Mucosa of descending colon (tissue), 3 donors: ENCODE data around the gene ZNF549. TPM values are rescaled to one million over a fixed set of nuclear protein-coding genes. Genes with fewer than 3 reads are reported as not detected.
"Not testable (repeated sequence)": the region's sequence is repeated elsewhere in the genome, so short reads cannot be mapped to it uniquely, and the experiment has no call there.

Experiments
- ATAC-seq: fragments of 200-7000 bp; cut with Tn5 transposase; one replicate; pipeline ENCODE4 v1.9.1; 2020; ENCODE audit warnings: mild to moderate bottlenecking, moderate library complexity
- DNase-seq, 3 donors: peaks; one replicate each; pipeline ENCODE4 v3.0.0-alpha.2; 2020
- H3K36me3 ChIP-seq: fragments of 200-600 bp; one replicate; pipeline ENCODE4 v1.8.0; 2021; ENCODE audit warnings: low read depth, mild to moderate bottlenecking
- H3K4me1 ChIP-seq: fragments of 200-600 bp; one replicate; pipeline ENCODE4 v1.8.0; 2021; ENCODE audit warnings: low read depth, mild to moderate bottlenecking
- H3K4me3 ChIP-seq: fragments of 200-600 bp; one replicate; pipeline ENCODE4 v1.8.0; 2021; ENCODE audit warnings: mild to moderate bottlenecking
- H3K9me3 ChIP-seq: fragments of 200-600 bp; one replicate; pipeline ENCODE4 v1.8.0; 2021; ENCODE audit warnings: mild to moderate bottlenecking
- intact Hi-C, 2 donors: fragments of 100-400 bp; cut with DNase I in 1 of 2; cut with micrococcal nuclease in 1 of 2; formaldehyde crosslinking; loops; one replicate each; pipeline versions ENCODE4 v1.11.0 to v1.11.1; 2022; cut with DNase I, micrococcal nuclease
- long read RNA-seq, 2 donors: library from polyadenylated mRNA; unstranded; transcript quantifications; one replicate each; pipeline ENCODE4 v2.0.0, GENCODE V29; 2019 to 2021
- total RNA-seq, 3 donors: library from RNA; stranded (reverse); fragmentation: NEBNext Ultra II Directional in 2 of 3; extraction: Animal tissue kit (Norgen Biotek cat#: 25700) in 2 of 3; gene quantifications; one replicate each; pipeline versions ENCODE4 v1.2.1 to v1.2.4, GENCODE V29; 2021 to 2023
- TF ChIP-seq, protein P1 (sequence below): fragments of 200-600 bp; IDR thresholded peaks from one replicate; pipeline ENCODE4 v1.8.0; 2022; ENCODE audit warnings: antibody characterized with exemption, mild to moderate bottlenecking
- donor health status: DM: no; HTN: no; CAD: no; lungs with moderate emphysema.
- donor health status: DM: no; HTN: no; CAD: no.
- donor health status: DM: no; HTN: yes; CAD: no.

Gene ZNF549
- 1 to 10 TPM; 2.3 to 6.3 (median 3.7) TPM for total RNA-seq
- long read RNA-seq, donor 1, full-length matches to known transcripts, result 8 of 10 reads
- long read RNA-seq, donor 1, partial matches to known transcripts, result 0 of 10 reads
- long read RNA-seq, donor 1, other reads (novel, unspliced or antisense), result 2 of 10 reads
- long read RNA-seq, donor 2, full-length matches to known transcripts, result 2 of 2 reads
- long read RNA-seq, donor 2, partial matches to known transcripts, result 0 of 2 reads
- long read RNA-seq, donor 2, other reads (novel, unspliced or antisense), result 0 of 2 reads

DNA sequence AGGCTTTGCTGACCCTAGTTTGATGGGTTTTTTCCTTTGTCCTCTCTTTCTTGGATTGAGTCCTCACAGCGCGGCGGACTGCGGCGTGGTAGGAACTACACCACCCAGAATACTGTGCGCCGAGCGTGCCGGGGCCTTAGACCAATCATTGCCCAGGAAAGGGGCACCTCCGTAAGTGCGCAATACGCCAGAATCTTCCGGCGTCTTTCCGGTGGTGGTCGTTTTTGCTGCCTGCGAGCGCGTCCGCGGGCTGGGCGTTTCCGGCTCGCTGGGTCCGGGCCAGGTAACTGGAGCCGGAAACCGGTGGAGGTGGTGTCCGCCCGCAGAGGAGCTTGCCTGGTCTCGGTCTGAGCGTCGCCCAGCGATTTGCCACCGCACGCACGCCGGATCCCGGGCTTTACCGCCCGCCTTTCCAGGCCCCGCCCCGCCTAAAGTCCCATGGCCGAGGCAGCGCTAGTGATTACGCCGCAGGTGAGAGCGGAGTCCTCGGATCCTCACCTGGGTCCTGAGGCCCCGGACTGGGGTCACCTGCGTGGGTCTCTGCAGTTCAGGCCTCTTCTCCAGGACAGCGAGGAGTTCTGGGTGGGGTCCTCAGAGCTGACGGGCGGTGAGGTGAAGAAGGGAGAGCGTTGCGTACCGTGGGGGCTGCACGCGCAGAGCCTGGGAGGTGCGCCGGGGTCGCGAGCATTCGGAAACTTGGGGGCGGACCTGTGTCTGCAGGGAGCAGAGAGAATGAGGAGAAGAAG, at the start of gene ZNF549:
TSS of gene ZNF549 (plus strand) at position 221 of the 746 bp plus-strand sequence. CDS start at position 439, 218 bp downstream.
- Histone ChIP-seq H3K4me1 (peaks cover 5% of the 10 kb centered on the region), H3K4me3 (peak within 1 kb of the TSS; percentile 68), H3K36me3 (no peaks in the 10 kb centered on the region), H3K9me3 (peaks cover 43% of the 10 kb centered on the region)
- intact Hi-C loops, result no loop called here
- ATAC-seq (peak; percentile 100), DNase-seq (peak; percentile 89 to 91 (median 90))
- TF ChIP-seq, protein P1, sequence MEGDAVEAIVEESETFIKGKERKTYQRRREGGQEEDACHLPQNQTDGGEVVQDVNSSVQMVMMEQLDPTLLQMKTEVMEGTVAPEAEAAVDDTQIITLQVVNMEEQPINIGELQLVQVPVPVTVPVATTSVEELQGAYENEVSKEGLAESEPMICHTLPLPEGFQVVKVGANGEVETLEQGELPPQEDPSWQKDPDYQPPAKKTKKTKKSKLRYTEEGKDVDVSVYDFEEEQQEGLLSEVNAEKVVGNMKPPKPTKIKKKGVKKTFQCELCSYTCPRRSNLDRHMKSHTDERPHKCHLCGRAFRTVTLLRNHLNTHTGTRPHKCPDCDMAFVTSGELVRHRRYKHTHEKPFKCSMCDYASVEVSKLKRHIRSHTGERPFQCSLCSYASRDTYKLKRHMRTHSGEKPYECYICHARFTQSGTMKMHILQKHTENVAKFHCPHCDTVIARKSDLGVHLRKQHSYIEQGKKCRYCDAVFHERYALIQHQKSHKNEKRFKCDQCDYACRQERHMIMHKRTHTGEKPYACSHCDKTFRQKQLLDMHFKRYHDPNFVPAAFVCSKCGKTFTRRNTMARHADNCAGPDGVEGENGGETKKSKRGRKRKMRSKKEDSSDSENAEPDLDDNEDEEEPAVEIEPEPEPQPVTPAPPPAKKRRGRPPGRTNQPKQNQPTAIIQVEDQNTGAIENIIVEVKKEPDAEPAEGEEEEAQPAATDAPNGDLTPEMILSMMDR, result no peak

DNA sequence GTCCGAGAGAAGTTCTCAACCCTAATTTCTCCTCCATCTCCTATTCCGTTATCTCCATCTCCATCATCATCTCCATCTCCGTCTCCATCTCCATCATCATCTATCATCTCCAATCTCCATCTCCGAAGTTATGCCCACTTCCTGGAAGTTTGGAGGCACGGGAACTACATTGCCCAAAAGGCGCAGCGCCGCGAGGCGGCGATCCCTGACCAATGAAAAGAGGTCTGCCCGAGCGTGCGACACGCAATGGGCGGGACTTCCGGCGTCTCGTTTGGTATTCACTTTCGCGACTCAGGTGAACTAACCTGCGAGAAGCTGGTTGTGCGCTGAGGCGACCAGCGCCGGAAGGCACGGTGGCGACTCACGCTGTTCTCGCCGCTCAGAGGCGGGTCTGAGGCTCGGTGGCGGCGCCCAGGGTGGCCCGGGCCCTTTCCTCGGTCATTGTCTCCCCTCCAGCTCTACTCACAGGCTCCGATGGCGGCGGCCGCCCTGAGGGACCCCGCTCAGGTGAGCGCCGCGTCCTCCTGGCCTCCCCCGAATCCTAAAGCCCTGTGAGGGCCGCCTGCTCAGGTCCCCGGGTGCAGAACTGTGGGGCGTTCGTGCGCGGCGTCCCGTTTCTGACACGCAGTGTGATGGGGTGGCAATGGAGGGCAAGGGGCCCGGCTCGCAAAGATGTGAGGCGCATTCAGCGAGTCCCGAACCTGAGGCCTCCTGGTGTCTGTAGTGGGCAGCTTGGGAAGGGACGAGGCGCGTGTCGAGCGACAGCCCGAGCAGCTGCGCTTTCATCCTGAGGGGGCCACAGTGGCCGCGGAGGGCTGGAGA, 39.5 kb upstream of the ZNF549 start, which contains the start of gene ZNF419:
TSS of gene ZNF419 (plus strand) at position 274 of the 822 bp plus-strand sequence. CDS start at position 475, 201 bp downstream.
- ATAC-seq, result peak; percentile 100
- DNase-seq, result peak; percentile 95 to 97 (median 96)
- H3K4me1 ChIP-seq, intact Hi-C loops, H3K36me3 ChIP-seq: not testable (repeated sequence)
- Histone ChIP-seq H3K4me3 (peak within 1 kb of the TSS; percentile 87), H3K9me3 (peaks cover 22% of the 10 kb centered on the region)

DNA sequence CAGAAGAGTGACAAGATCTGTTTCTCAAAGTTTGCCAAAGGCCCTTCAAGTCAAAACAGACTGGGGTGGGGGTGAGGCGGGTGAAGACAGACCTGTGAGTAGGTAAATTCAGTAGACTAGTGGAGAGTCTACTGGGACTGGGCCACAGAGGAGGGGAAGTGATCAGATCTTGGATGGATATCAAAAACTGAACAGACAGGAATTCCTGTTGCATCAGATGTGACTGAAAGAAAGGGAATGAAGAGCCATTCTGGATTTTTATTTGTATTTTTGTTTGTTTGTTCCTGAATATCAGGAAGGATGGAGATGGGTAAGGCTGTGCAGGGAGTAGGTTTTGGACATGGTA, 38.9 kb upstream of the ZNF549 start:
- H3K36me3 ChIP-seq, ATAC-seq, DNase-seq, H3K4me1 ChIP-seq, H3K4me3 ChIP-seq, intact Hi-C loops: not testable (repeated sequence)
- H3K9me3 ChIP-seq, result peaks cover 28% of the 10 kb centered on the region

DNA sequence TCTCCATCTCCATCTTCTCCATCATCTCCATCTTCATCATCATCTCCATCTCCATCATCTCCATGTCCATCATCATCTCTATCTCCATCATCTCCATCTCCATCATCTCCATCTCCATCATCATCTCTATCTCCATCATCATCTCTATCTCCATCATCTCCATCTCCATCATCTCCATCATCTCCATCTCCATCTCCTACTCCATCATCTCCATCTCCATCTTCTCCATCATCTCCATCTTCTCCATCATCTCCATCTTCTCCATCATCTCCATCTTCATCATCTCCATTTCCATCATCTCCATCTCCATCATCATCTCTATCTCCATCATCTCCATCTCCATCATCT, 27.9 kb upstream of the ZNF549 start:
- H3K4me1 ChIP-seq, intact Hi-C loops, H3K4me3 ChIP-seq, H3K36me3 ChIP-seq, DNase-seq, ATAC-seq: not testable (repeated sequence)
- peaks cover 56% of the 10 kb centered on the region for H3K9me3 ChIP-seq

DNA sequence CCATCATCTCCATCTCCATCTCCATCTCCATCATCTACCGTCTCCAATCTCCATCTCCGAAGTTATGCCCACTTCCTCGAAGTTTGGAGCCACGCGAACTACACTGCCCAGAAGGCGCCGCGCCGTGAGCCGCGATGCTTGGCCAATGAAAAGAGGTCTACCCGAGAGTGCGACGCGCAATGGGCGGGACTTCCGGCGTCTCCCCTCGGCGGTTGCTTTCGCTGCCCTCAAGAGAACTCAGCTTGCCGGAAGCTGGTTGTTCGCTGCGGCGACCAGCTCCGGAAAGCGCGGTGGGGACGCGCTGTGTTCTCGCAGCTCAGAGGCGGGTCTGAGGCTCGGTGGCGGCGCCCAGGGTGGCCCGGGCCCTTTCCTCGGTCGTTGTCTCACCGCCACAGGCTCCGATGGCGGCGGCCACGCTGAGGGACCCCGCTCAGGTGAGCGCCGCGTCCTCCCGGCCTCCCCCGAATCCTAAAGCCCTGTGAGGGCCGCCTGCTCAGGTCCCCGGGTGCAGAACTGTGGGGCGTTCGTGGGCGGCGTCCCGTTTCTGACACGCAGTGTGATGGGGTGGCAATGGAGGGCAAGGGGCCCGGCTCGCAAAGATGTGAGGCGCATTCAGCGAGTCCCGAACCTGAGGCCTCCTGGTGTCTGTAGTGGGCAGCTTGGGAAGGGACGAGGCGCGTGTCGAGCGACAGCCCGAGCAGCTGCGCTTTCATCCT, 27.3 kb upstream of the ZNF549 start, which contains the start of gene ZNF773:
TSS of gene ZNF773 (plus strand) at position 259 of the 716 bp plus-strand sequence. CDS start at position 402, 143 bp downstream.
- DNase-seq, result peak; percentile 96 to 97 (median 97)
- peak; percentile 100 for ATAC-seq
- Histone ChIP-seq H3K4me3 (peak within 1 kb of the TSS; percentile 68), H3K9me3 (peaks cover 55% of the 10 kb centered on the region)
- intact Hi-C loops, H3K36me3 ChIP-seq, H3K4me1 ChIP-seq: not testable (repeated sequence)

DNA sequence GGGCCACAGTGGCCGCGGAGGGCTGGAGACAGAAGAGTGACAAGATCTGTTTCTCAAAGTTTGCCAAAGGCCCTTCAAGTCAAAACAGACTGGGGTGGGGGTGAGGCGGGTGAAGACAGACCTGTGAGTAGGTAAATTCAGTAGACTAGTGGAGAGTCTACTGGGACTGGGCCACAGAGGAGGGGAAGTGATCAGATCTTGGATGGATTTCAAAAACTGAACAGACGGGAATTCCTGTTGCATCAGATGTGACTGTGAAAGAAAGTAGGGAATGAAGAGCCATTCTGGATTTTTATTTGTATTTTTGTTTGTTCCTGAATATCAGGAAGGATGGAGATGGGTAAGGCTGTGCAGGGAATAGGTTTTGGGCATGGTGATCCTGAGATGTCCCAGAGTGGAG, 26.8 kb upstream of the ZNF549 start:
- intact Hi-C loops, H3K4me1 ChIP-seq, H3K4me3 ChIP-seq, H3K36me3 ChIP-seq, DNase-seq: not testable (repeated sequence)
- ATAC-seq, result peak; percentile 3
- peaks cover 52% of the 10 kb centered on the region for H3K9me3 ChIP-seq

DNA sequence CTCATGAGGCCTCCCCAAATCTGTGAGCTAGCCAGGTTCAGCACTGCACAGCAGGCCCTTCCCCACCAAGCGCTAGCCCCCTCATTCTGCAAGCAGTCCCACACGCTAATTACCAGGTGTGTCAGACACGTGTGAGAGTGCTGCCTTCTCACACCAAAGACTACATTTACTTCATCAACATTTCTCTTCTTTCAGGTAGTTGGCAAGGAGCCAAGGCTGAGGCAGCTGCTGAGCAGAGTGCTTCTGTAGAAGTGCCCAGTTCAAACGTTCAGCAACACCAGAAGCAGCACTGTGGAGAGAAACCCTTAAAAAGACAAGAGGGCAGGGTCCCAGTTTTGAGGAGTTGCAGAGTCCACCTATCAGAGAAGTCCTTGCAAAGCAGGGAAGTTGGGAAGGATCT, 21.0 kb upstream of the ZNF549 start:
- no peak for ATAC-seq
- Histone ChIP-seq H3K4me1 (no peaks in the 10 kb centered on the region), H3K36me3 (peaks cover 8% of the 10 kb centered on the region), H3K9me3 (peaks cover 92% of the 10 kb centered on the region), H3K4me3 (no peak overlapping the region)
- intact Hi-C loops, result no loop called here
- TF ChIP-seq, protein P1, result no peak
- DNase-seq, result no peak
